ENCODE measurements around the gene ADAM10.

DNA sequence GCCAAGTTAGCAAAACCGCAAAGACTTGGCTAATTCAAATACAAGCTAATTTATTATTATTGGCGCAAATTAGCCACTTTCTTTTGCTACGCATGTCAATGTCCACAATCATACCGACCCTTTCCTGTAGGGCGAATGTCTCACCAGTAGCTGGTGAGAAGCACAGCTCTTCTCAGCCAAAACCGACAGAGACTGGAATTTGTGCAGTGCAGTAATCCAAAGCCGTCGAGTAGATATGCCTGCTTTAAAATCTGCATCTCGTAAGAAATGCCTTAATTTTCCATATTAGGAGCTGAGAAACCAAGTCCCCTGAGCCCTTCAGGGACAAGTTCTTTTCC is 21.0 kb upstream of the ADAM10 start:
- no peak for TF ChIP-seq CTCF (conservative IDR thresholded peaks at IDR 0.05; ENCODE audit: low read length)
- TF ChIP-seq EZH2phosphoT487 (IDR thresholded peaks at IDR 0.05; ENCODE audit: borderline replicate concordance, low read depth, low read length) = no peak
